GDM1 (cell line): Measurements from ENCODE around the gene UBL7.

Source experiments
- DNase-seq: peaks from one replicate; lab custom pipeline; 2025; lab: John Stamatoyannopoulos, UW

The UBL7 gene

GRCh38 chr15:74408385-74408784, 52.6 kb downstream of the UBL7 start:
- no peak for DNase-seq

GRCh38 chr15:74406992-74407705, 53.8 kb downstream of the UBL7 start:
- no peak for DNase-seq

GRCh38 chr15:74406517-74406916, 54.4 kb downstream of the UBL7 start:
- DNase-seq = no peak

- DNase-seq = no peak
Observed at GRCh38 chr15:74405823-74406222, 55.1 kb downstream of the UBL7 start.

- DNase-seq = peak; percentile 45
Observed at GRCh38 chr15:74403991-74404563, 56.9 kb downstream of the UBL7 start.

GRCh38 chr15:74403588-74403919, 57.4 kb downstream of the UBL7 start:
- DNase-seq = no peak

- peak; percentile 77 for DNase-seq
Observed at GRCh38 chr15:74402873-74403587, 57.9 kb downstream of the UBL7 start.

GRCh38 chr15:74402337-74402841, 58.6 kb downstream of the UBL7 start:
- no peak for DNase-seq

- no peak for DNase-seq
Observed at GRCh38 chr15:74400915-74401757, 59.8 kb downstream of the UBL7 start.

- DNase-seq = no peak
Observed at GRCh38 chr15:74400313-74400860, 60.6 kb downstream of the UBL7 start.

- peak; percentile 61 for DNase-seq
Observed at GRCh38 chr15:74399511-74400312, 61.2 kb downstream of the UBL7 start.

- DNase-seq = no peak
Observed at GRCh38 chr15:74399100-74399499, 61.9 kb downstream of the UBL7 start.

GRCh38 chr15:74398183-74398582, 62.8 kb downstream of the UBL7 start:
- DNase-seq = no peak

- no peak for DNase-seq
Observed at GRCh38 chr15:74397239-74398068, 63.5 kb downstream of the UBL7 start.

GRCh38 chr15:74396445-74397238, 64.3 kb downstream of the UBL7 start:
- DNase-seq = peak; percentile 66

GRCh38 chr15:74396146-74396438, 64.9 kb downstream of the UBL7 start:
- DNase-seq = no peak
